Activated CD4-positive, alpha-beta memory T cell treated with anti-CD3 and anti-CD28 coated beads for 36 hours (primary cell): ENCODE measurements around the gene TMEM47. TPM values are rescaled to one million over a fixed set of nuclear protein-coding genes. Genes with fewer than 3 reads are reported as not detected.

ENCODE experiments used
- CTCF ChIA-PET: fragments of 350-600 bp; sonication (Branson Sonifier 250); formaldehyde crosslinking; loops from one replicate; lab custom pipeline; 2021; ENCODE audit warnings: antibody characterized with exemption, inconsistent platforms; lab: Charles Lee
- POLR2A ChIA-PET: fragments of 350-600 bp; sonication (Branson Sonifier 250); formaldehyde crosslinking; loops from one replicate; lab custom pipeline; 2021; ENCODE audit warnings: antibody characterized with exemption; lab: Charles Lee
- DNase-seq: peaks from one replicate; pipeline ENCODE4 v3.0.0-alpha.2; 2020
- H3K27ac Mint-ChIP-seq: one replicate; pipeline ENCODE4 v1.8.0; 2021; ENCODE audit warnings: mixed read lengths
- H3K27me3 Mint-ChIP-seq: one replicate; pipeline ENCODE4 v1.8.0; 2021; ENCODE audit warnings: mixed read lengths
- H3K36me3 Mint-ChIP-seq: one replicate; pipeline ENCODE4 v1.8.0; 2021; ENCODE audit warnings: mixed read lengths
- H3K4me1 Mint-ChIP-seq: one replicate; pipeline ENCODE4 v1.8.0; 2021; ENCODE audit warnings: low read depth, mixed read lengths
- H3K4me3 Mint-ChIP-seq: one replicate; pipeline ENCODE4 v1.8.0; 2021; ENCODE audit warnings: mild to moderate bottlenecking, mixed read lengths
- H3K9me3 Mint-ChIP-seq: one replicate; pipeline ENCODE4 v1.8.0; 2021; ENCODE audit warnings: mixed read lengths
- intact Hi-C: fragments of 100-400 bp; cut with micrococcal nuclease; formaldehyde crosslinking; loops from one replicate; pipeline ENCODE4 v1.15.1; 2023
- total RNA-seq, 2 experiments: library from RNA; stranded (reverse); gene quantifications; one replicate each; pipeline ENCODE4 v1.2.3, GENCODE V29; 2021

Gene TMEM47
- total RNA-seq, 2 experiments from 2014 or later = not detected

- H3K36me3 Mint-ChIP-seq = no peaks in the 10 kb centered on the region
- POLR2A ChIA-PET = no interaction called here
- H3K4me1 Mint-ChIP-seq = no peaks in the 10 kb centered on the region
- no peak for DNase-seq
- CTCF ChIA-PET = no interaction called here
- H3K27me3 Mint-ChIP-seq = no peaks in the 10 kb centered on the region
- intact Hi-C loops = no loop called here
- peaks cover 3% of the 10 kb centered on the region for H3K9me3 Mint-ChIP-seq
- H3K4me3 Mint-ChIP-seq = no peak overlapping the region
- H3K27ac Mint-ChIP-seq = no peak overlapping the region
Observed at GRCh38 chrX:34632384-34632783, 24.7 kb downstream of the TMEM47 start.

- Mint-ChIP-seq H3K27ac (no peak overlapping the region), H3K4me3 (no peak overlapping the region), H3K36me3 (no peaks in the 10 kb centered on the region), H3K27me3 (no peaks in the 10 kb centered on the region), H3K9me3 (peaks cover 3% of the 10 kb centered on the region), H3K4me1 (no peaks in the 10 kb centered on the region)
- CTCF ChIA-PET = no interaction called here
- DNase-seq = no peak
- intact Hi-C loops = no loop called here
- POLR2A ChIA-PET = no interaction called here
Observed at GRCh38 chrX:34631479-34632220, 25.4 kb downstream of the TMEM47 start.

GRCh38 chrX:34629572-34629971, 27.5 kb downstream of the TMEM47 start:
- ChIA-PET CTCF (no interaction called here), POLR2A (no interaction called here)
- no peak for DNase-seq
- intact Hi-C loops = no loop called here
- H3K4me3 Mint-ChIP-seq = no peak overlapping the region
- H3K4me1 Mint-ChIP-seq = no peaks in the 10 kb centered on the region
- no peak overlapping the region for H3K27ac Mint-ChIP-seq
- no peaks in the 10 kb centered on the region for H3K27me3 Mint-ChIP-seq
- H3K36me3 Mint-ChIP-seq = no peaks in the 10 kb centered on the region
- H3K9me3 Mint-ChIP-seq = no peaks in the 10 kb centered on the region

GRCh38 chrX:34624416-34624815, 32.7 kb downstream of the TMEM47 start:
- POLR2A ChIA-PET = no interaction called here
- DNase-seq = no peak
- Mint-ChIP-seq H3K4me3 (no peak overlapping the region), H3K9me3 (no peaks in the 10 kb centered on the region), H3K27ac (no peak overlapping the region), H3K4me1 (no peaks in the 10 kb centered on the region), H3K36me3 (no peaks in the 10 kb centered on the region), H3K27me3 (no peaks in the 10 kb centered on the region)
- intact Hi-C loops = no loop called here
- CTCF ChIA-PET = no interaction called here

- CTCF ChIA-PET = no interaction called here
- Mint-ChIP-seq H3K36me3 (no peaks in the 10 kb centered on the region), H3K9me3 (no peaks in the 10 kb centered on the region), H3K4me3 (no peak overlapping the region), H3K4me1 (no peaks in the 10 kb centered on the region), H3K27ac (no peak overlapping the region), H3K27me3 (no peaks in the 10 kb centered on the region)
- DNase-seq = no peak
- intact Hi-C loops = no loop called here
- POLR2A ChIA-PET = no interaction called here
Observed at GRCh38 chrX:34619920-34620319, 37.2 kb downstream of the TMEM47 start.

GRCh38 chrX:34612036-34612435, 45.0 kb downstream of the TMEM47 start:
- DNase-seq = no peak
- intact Hi-C loops = no loop called here
- Mint-ChIP-seq H3K4me1 (no peaks in the 10 kb centered on the region), H3K9me3 (peaks cover 6% of the 10 kb centered on the region), H3K27ac (no peak overlapping the region), H3K36me3 (no peaks in the 10 kb centered on the region), H3K27me3 (no peaks in the 10 kb centered on the region), H3K4me3 (no peak overlapping the region)
- CTCF ChIA-PET = no interaction called here
- POLR2A ChIA-PET = no interaction called here

- H3K9me3 Mint-ChIP-seq = peaks cover 2% of the 10 kb centered on the region
- H3K4me3 Mint-ChIP-seq = no peak overlapping the region
Observed at GRCh38 chrX:34598362-34598761, 58.7 kb downstream of the TMEM47 start.

GRCh38 chrX:34586936-34587335, 70.1 kb downstream of the TMEM47 start:
- H3K4me1 Mint-ChIP-seq = no peaks in the 10 kb centered on the region
- H3K9me3 Mint-ChIP-seq = peaks cover 8% of the 10 kb centered on the region
- H3K27ac Mint-ChIP-seq = no peak overlapping the region
- ChIA-PET CTCF (no interaction called here), POLR2A (no interaction called here)
- H3K36me3 Mint-ChIP-seq = no peaks in the 10 kb centered on the region
- intact Hi-C loops = no loop called here
- DNase-seq = no peak
- no peaks in the 10 kb centered on the region for H3K27me3 Mint-ChIP-seq
- H3K4me3 Mint-ChIP-seq = no peak overlapping the region

More at GRCh38 chrX:34598362-34598761, 58.7 kb downstream of the TMEM47 start:
- intact Hi-C loops = no loop called here
- no peaks in the 10 kb centered on the region for H3K4me1 Mint-ChIP-seq
- H3K36me3 Mint-ChIP-seq = no peaks in the 10 kb centered on the region
- DNase-seq = no peak
- ChIA-PET CTCF (no interaction called here), POLR2A (no interaction called here)
- no peak overlapping the region for H3K27ac Mint-ChIP-seq
- H3K27me3 Mint-ChIP-seq = no peaks in the 10 kb centered on the region

GRCh38 chrX:34586346-34586911, 70.7 kb downstream of the TMEM47 start:
- intact Hi-C loops = no loop called here
- Mint-ChIP-seq H3K9me3 (peaks cover 8% of the 10 kb centered on the region), H3K27me3 (no peaks in the 10 kb centered on the region), H3K4me1 (no peaks in the 10 kb centered on the region), H3K27ac (no peak overlapping the region), H3K36me3 (no peaks in the 10 kb centered on the region), H3K4me3 (no peak overlapping the region)
- no peak for DNase-seq
- CTCF ChIA-PET = no interaction called here
- POLR2A ChIA-PET = no interaction called here

- POLR2A ChIA-PET = no interaction called here
- no peaks in the 10 kb centered on the region for H3K27me3 Mint-ChIP-seq
- H3K27ac Mint-ChIP-seq = no peak overlapping the region
- no peak overlapping the region for H3K4me3 Mint-ChIP-seq
- CTCF ChIA-PET = no interaction called here
- H3K4me1 Mint-ChIP-seq = no peaks in the 10 kb centered on the region
- DNase-seq = no peak
- intact Hi-C loops = no loop called here
- no peaks in the 10 kb centered on the region for H3K36me3 Mint-ChIP-seq
- peaks cover 6% of the 10 kb centered on the region for H3K9me3 Mint-ChIP-seq
Observed at GRCh38 chrX:34585561-34585960, 71.5 kb downstream of the TMEM47 start.

GRCh38 chrX:34584781-34585180, 72.3 kb downstream of the TMEM47 start:
- H3K36me3 Mint-ChIP-seq = no peaks in the 10 kb centered on the region
- DNase-seq = no peak
- no peak overlapping the region for H3K27ac Mint-ChIP-seq
- intact Hi-C loops = no loop called here
- ChIA-PET CTCF (no interaction called here), POLR2A (no interaction called here)
- no peaks in the 10 kb centered on the region for H3K4me1 Mint-ChIP-seq
- no peaks in the 10 kb centered on the region for H3K27me3 Mint-ChIP-seq
- no peak overlapping the region for H3K4me3 Mint-ChIP-seq
- H3K9me3 Mint-ChIP-seq = peaks cover 6% of the 10 kb centered on the region

GRCh38 chrX:34580069-34580468, 77.0 kb downstream of the TMEM47 start:
- Mint-ChIP-seq H3K4me3 (no peak overlapping the region), H3K27ac (no peak overlapping the region), H3K9me3 (peaks cover 4% of the 10 kb centered on the region), H3K27me3 (no peaks in the 10 kb centered on the region), H3K4me1 (no peaks in the 10 kb centered on the region), H3K36me3 (no peaks in the 10 kb centered on the region)
- CTCF ChIA-PET = no interaction called here
- no peak for DNase-seq
- POLR2A ChIA-PET = no interaction called here
- intact Hi-C loops = no loop called here

- Mint-ChIP-seq H3K4me3 (no peak overlapping the region), H3K36me3 (no peaks in the 10 kb centered on the region), H3K27me3 (no peaks in the 10 kb centered on the region), H3K27ac (no peak overlapping the region), H3K4me1 (no peaks in the 10 kb centered on the region), H3K9me3 (peaks cover 4% of the 10 kb centered on the region)
- intact Hi-C loops = no loop called here
- POLR2A ChIA-PET = no interaction called here
- no peak for DNase-seq
- CTCF ChIA-PET = no interaction called here
Observed at GRCh38 chrX:34578237-34578636, 78.8 kb downstream of the TMEM47 start.
